Measurements from ENCODE around the gene IL32. TPM values are rescaled to one million over a fixed set of nuclear protein-coding genes. Genes with fewer than 3 reads are reported as not detected.

IL32 gene
- total and polyA plus RNA-seq, 7 experiments from 2014 or later: 351 to 3,697 (median 631) TPM

DNA sequence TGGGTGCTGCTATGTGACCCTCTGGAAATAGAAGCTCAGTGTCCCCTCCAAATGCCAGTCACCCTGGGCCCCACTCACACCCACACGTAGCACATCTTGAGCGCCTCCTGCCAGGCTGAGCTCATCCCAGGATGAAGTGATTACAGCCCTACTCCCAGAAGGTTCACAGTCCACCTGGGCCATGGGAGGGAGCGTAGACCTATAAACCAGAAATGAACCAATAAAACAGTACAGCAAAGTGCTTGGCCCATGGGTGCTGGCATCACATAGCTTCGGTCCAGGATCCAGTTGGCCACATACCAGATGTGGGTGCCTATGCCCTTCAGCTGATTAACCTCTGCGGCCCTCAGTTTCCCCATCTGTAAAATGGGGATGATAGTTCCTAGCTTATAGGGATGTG lies 26.5 kb upstream of the IL32 start:
- Mint-ChIP-seq H3K27ac (no peak overlapping the region), H3K36me3 (no peaks in the 10 kb centered on the region), H3K27me3 (peaks cover 46 to 69% (median 61%) of the 10 kb centered on the region in 5 donors), H3K9me3 (peaks cover 0 to 1% (median 0%) of the 10 kb centered on the region in 11 donors), H3K4me3 (no peak overlapping the region), H3K4me1 (peaks cover 0 to 10% (median 9%) of the 10 kb centered on the region in 7 donors)
- CTCF ChIA-PET: interaction anchor here (0.5 to 1.4 kb wide), 4 partner anchors 9 to 91 kb away, joined by 4 to 6 read pairs (median 6); no protein-coding TSS in a partner anchor
- Histone ChIP-seq H3K36me3 (ENCODE audit: control insufficient read depth in 2 of 3, insufficient read depth in 3 of 3, low read length in 3 of 3) (no peaks in the 10 kb centered on the region), H3K4me1 (ENCODE audit: control insufficient read depth in 2 of 2, insufficient read depth in 2 of 2, low read length in 2 of 2) (peaks cover 0 to 6% of the 10 kb centered on the region in 2 donors), H3K27ac (ENCODE audit: low read depth, low read length) (no peak overlapping the region), H3K9me3 (ENCODE audit: control insufficient read depth in 2 of 3, low read length in 3 of 3) (no peaks in the 10 kb centered on the region), H3K4me3 (ENCODE audit: low read length) (no peak overlapping the region), H3K27me3 (ENCODE audit: control insufficient read depth in 2 of 2, insufficient read depth in 2 of 2, low read length in 2 of 2) (peaks cover 12 to 52% of the 10 kb centered on the region in 2 donors)
- POLR2A ChIA-PET: interaction anchor here (0.9 to 1.6 kb wide), 5 partner anchors 9 to 91 kb away, joined by 3 to 5 read pairs (median 3); no protein-coding TSS in a partner anchor
- ATAC-seq (no peak), DNase-seq (no peak)
- intact Hi-C loops (cut with micrococcal nuclease): no loop called here

DNA sequence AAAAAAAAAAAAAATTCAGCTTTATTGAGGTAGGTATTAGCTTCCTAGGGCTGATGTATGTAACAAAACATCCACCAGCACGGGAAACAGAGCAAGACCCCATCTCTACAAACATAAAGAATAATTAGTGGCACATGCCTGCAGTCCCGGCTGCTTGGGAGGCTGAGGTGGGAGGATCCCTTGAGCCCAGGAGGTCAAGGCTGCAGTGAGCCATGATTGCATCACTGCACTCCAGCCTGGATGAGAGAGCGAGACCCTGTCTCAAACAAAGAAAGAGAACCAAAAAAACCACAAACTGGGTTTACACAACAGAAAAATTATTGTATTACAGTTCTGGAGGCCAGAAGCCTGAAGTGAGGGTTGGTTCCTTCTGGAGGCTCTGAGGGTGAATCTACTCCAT lies 23.1 kb upstream of the IL32 start:
- Mint-ChIP-seq H3K4me1 (peaks cover 9 to 19% (median 13%) of the 10 kb centered on the region in 7 donors), H3K27me3 (peaks cover 32 to 62% (median 52%) of the 10 kb centered on the region in 5 donors), H3K9me3 (peaks cover 0 to 2% (median 0%) of the 10 kb centered on the region in 11 donors), H3K36me3 (peaks cover 0 to 5% (median 0%) of the 10 kb centered on the region in 5 donors), H3K27ac (no peak overlapping the region), H3K4me3 (no peak overlapping the region)
- DNase-seq (no peak), ATAC-seq (no peak)
- no peak overlapping the region for H3K4me3 ChIP-seq (ENCODE audit: low read length)
- intact Hi-C loops (cut with micrococcal nuclease): no loop called here
- no peak overlapping the region for H3K27ac ChIP-seq (ENCODE audit: low read depth, low read length)
- no peaks in the 10 kb centered on the region for H3K9me3 ChIP-seq (ENCODE audit: control insufficient read depth in 2 of 3, low read length in 3 of 3)
- ChIA-PET CTCF (interaction anchor here (0.8 to 1.1 kb wide), 3 partner anchors 9 to 87 kb away, joined by 3 to 7 read pairs (median 4); no protein-coding TSS in a partner anchor), POLR2A (interaction anchor here (0.6 to 1.3 kb wide), 4 partner anchors 11 to 122 kb away, joined by 3 to 7 read pairs (median 4); no protein-coding TSS in a partner anchor)
- H3K4me1 ChIP-seq (ENCODE audit: control insufficient read depth in 2 of 2, insufficient read depth in 2 of 2, low read length in 2 of 2): peaks cover 8 to 29% of the 10 kb centered on the region in 2 donors
- H3K27me3 ChIP-seq (ENCODE audit: control insufficient read depth in 2 of 2, insufficient read depth in 2 of 2, low read length in 2 of 2): peaks cover 9 to 50% of the 10 kb centered on the region in 2 donors
- H3K36me3 ChIP-seq (ENCODE audit: control insufficient read depth in 2 of 3, insufficient read depth in 3 of 3, low read length in 3 of 3): no peaks in the 10 kb centered on the region

DNA sequence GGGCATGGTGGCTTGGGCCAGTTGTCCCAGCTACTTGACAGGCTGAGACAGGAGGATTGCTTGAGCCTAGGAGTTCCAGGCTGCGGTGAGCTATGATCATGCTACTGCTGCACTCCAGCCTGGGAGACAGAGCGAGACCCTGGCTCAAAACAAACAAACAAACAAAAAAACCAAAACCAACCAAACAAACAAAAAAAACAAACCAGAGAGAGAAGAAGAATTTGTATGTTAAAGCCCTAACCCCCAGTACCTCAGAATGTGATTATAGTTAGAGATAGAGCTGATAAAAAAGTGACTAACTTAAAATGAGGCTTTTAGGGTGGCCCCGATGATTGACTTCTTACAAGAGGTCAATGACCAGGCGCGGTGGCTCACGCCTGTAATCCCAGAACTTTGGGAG lies 20.7 kb upstream of the IL32 start:
- Mint-ChIP-seq H3K9me3 (peaks cover 0 to 2% (median 0%) of the 10 kb centered on the region in 11 donors), H3K4me1 (peaks cover 16 to 28% (median 22%) of the 10 kb centered on the region in 7 donors), H3K27ac (peak overlapping the region in 1 of 9 donors; percentile 75), H3K36me3 (peaks cover 0 to 14% (median 0%) of the 10 kb centered on the region in 5 donors), H3K27me3 (peaks cover 13 to 44% (median 37%) of the 10 kb centered on the region in 5 donors), H3K4me3 (peak overlapping the region; percentile 75 to 90 (median 78))
- CTCF ChIA-PET: interaction anchor here (1.1 to 1.7 kb wide), 3 partner anchors 13 to 84 kb away, joined by 3 to 5 read pairs (median 3); no protein-coding TSS in a partner anchor
- H3K4me1 ChIP-seq (ENCODE audit: control insufficient read depth in 2 of 2, insufficient read depth in 2 of 2, low read length in 2 of 2): peaks cover 8 to 29% of the 10 kb centered on the region in 2 donors
- H3K27ac ChIP-seq (ENCODE audit: low read depth, low read length): no peak overlapping the region
- peaks cover 0 to 36% of the 10 kb centered on the region in 2 donors for H3K27me3 ChIP-seq (ENCODE audit: control insufficient read depth in 2 of 2, insufficient read depth in 2 of 2, low read length in 2 of 2)
- intact Hi-C loops (cut with micrococcal nuclease): loop anchor here (1.0 to 2.0 kb wide), 2 partner anchors 13 to 14 kb away; no protein-coding TSS in a partner anchor
- POLR2A ChIA-PET: interaction anchor here (0.7 to 2.3 kb wide), 3 partner anchors 13 to 185 kb away, joined by 3 to 8 read pairs (median 3); no protein-coding TSS in a partner anchor
- H3K4me3 ChIP-seq (ENCODE audit: low read length): no peak overlapping the region
- H3K9me3 ChIP-seq (ENCODE audit: control insufficient read depth in 2 of 3, low read length in 3 of 3): no peaks in the 10 kb centered on the region
- ATAC-seq: no peak
- no peak for DNase-seq
- H3K36me3 ChIP-seq (ENCODE audit: control insufficient read depth in 2 of 3, insufficient read depth in 3 of 3, low read length in 3 of 3): no peaks in the 10 kb centered on the region

GRCh38 chr16:3045758-3046640 lies 19.4 kb upstream of the IL32 start, which contains the start of gene MMP25:
MMP25 (plus strand) TSS chr16:3046561; CDS start chr16:3046918, 357 bp downstream.
- Mint-ChIP-seq H3K27ac (peak within 1 kb of the TSS in 2 of 9 donors; percentile 76 to 86), H3K4me1 (peaks cover 16 to 37% (median 29%) of the 10 kb centered on the region in 7 donors), H3K4me3 (peak within 1 kb of the TSS; percentile 75 to 90 (median 78)), H3K27me3 (peaks cover 6 to 35% (median 28%) of the 10 kb centered on the region in 5 donors), H3K9me3 (peaks cover 0 to 2% (median 0%) of the 10 kb centered on the region in 11 donors), H3K36me3 (peaks cover 0 to 22% (median 0%) of the 10 kb centered on the region in 5 donors)
- ChIA-PET CTCF (interaction anchor here (1.7 kb wide), 1 partner anchor 14 kb away, joined by 5 read pairs; no protein-coding TSS in a partner anchor), POLR2A (interaction anchor here (1.0 to 2.3 kb wide), 2 partner anchors 11 to 14 kb away, joined by 4 to 8 read pairs; no protein-coding TSS in a partner anchor)
- H3K27ac ChIP-seq (ENCODE audit: low read depth, low read length): no peak within 1 kb of the TSS
- peak in 1 of 9 donors; percentile 58 for DNase-seq
- intact Hi-C loops (cut with micrococcal nuclease): loop anchor here (1.0 to 2.0 kb wide), 2 partner anchors 15 kb away; no protein-coding TSS in a partner anchor
- no peaks in the 10 kb centered on the region for H3K9me3 ChIP-seq (ENCODE audit: control insufficient read depth in 2 of 3, low read length in 3 of 3)
- no peaks in the 10 kb centered on the region for H3K36me3 ChIP-seq (ENCODE audit: control insufficient read depth in 2 of 3, insufficient read depth in 3 of 3, low read length in 3 of 3)
- ATAC-seq: peak; percentile 68
- H3K27me3 ChIP-seq (ENCODE audit: control insufficient read depth in 2 of 2, insufficient read depth in 2 of 2, low read length in 2 of 2): peaks cover 0 to 35% of the 10 kb centered on the region in 2 donors
- peak within 1 kb of the TSS; percentile 48 for H3K4me3 ChIP-seq (ENCODE audit: low read length)
- H3K4me1 ChIP-seq (ENCODE audit: control insufficient read depth in 2 of 2, insufficient read depth in 2 of 2, low read length in 2 of 2): peaks cover 8 to 29% of the 10 kb centered on the region in 2 donors

- H3K27ac ChIP-seq (ENCODE audit: low read depth, low read length): no peak overlapping the region
- DNase-seq (no peak), ATAC-seq (peak; percentile 32)
- H3K4me3 Mint-ChIP-seq: peak overlapping the region in 5 of 10 donors; percentile 12 to 85 (median 48)
- H3K4me1 Mint-ChIP-seq: peaks cover 16 to 45% (median 34%) of the 10 kb centered on the region in 7 donors
- no peak overlapping the region for H3K4me3 ChIP-seq (ENCODE audit: low read length)
- no peaks in the 10 kb centered on the region for H3K9me3 ChIP-seq (ENCODE audit: control insufficient read depth in 2 of 3, low read length in 3 of 3)
- H3K9me3 Mint-ChIP-seq: peaks cover 0 to 2% (median 0%) of the 10 kb centered on the region in 11 donors
- CTCF ChIA-PET: interaction anchor here (1.6 to 3.3 kb wide), 3 partner anchors 12 to 83 kb away, joined by 7 to 18 read pairs (median 9); no protein-coding TSS in a partner anchor
- H3K27ac Mint-ChIP-seq: peak overlapping the region in 1 of 9 donors; percentile 86
- peaks cover 6 to 29% (median 26%) of the 10 kb centered on the region in 5 donors for H3K27me3 Mint-ChIP-seq
- H3K27me3 ChIP-seq (ENCODE audit: control insufficient read depth in 2 of 2, insufficient read depth in 2 of 2, low read length in 2 of 2): peaks cover 0 to 30% of the 10 kb centered on the region in 2 donors
- H3K36me3 ChIP-seq (ENCODE audit: control insufficient read depth in 2 of 3, insufficient read depth in 3 of 3, low read length in 3 of 3): no peaks in the 10 kb centered on the region
- POLR2A ChIA-PET: interaction anchor here (0.8 to 2.0 kb wide), 7 partner anchors 10 to 113 kb away, joined by 3 to 7 read pairs (median 3); partner anchors contain the start of genes BICDL2 and ZNF213
- peaks cover 0 to 27% (median 0%) of the 10 kb centered on the region in 5 donors for H3K36me3 Mint-ChIP-seq
- peaks cover 8 to 29% of the 10 kb centered on the region in 2 donors for H3K4me1 ChIP-seq (ENCODE audit: control insufficient read depth in 2 of 2, insufficient read depth in 2 of 2, low read length in 2 of 2)
- intact Hi-C loops (cut with micrococcal nuclease): no loop called here
Measured at GRCh38 chr16:3046641-3047386, 18.6 kb upstream of the IL32 start.
